NCI-H1930 (cell line): ENCODE data around the gene FUNDC1.
"Not testable (repeated sequence)": the region's sequence is repeated elsewhere in the genome, so short reads cannot be mapped to it uniquely, and the experiment has no call there.

Source experiments
- DNase-seq, 2 experiments: peaks; one replicate each; lab custom pipeline; 2025; lab: John Stamatoyannopoulos, UW

The FUNDC1 gene

GRCh38 chrX:44542567-44543325 lies at the start of gene FUNDC1:
Gene FUNDC1, minus strand, starts transcription at chrX:44542859. Its CDS starts 27 bp downstream, at chrX:44542832.
- peak; percentile 86 to 87 for DNase-seq

- DNase-seq = no peak
Measured at GRCh38 chrX:44585866-44586265, 43.2 kb upstream of the FUNDC1 start.

GRCh38 chrX:44580466-44580865 lies 37.8 kb upstream of the FUNDC1 start:
- DNase-seq = no peak

- no peak for DNase-seq
Measured at GRCh38 chrX:44572340-44572938, 29.8 kb upstream of the FUNDC1 start.

- no peak for DNase-seq
Measured at GRCh38 chrX:44570522-44570921, 27.9 kb upstream of the FUNDC1 start.

- no peak for DNase-seq
Measured at GRCh38 chrX:44569122-44569521, 26.5 kb upstream of the FUNDC1 start.

- no peak for DNase-seq
Measured at GRCh38 chrX:44568196-44568595, 25.5 kb upstream of the FUNDC1 start.

GRCh38 chrX:44561896-44562295 lies 19.2 kb upstream of the FUNDC1 start:
- not testable (repeated sequence) for DNase-seq

GRCh38 chrX:44550563-44550962 lies 7.9 kb upstream of the FUNDC1 start:
- DNase-seq = no peak

GRCh38 chrX:44545454-44545853 lies 2.8 kb upstream of the FUNDC1 start:
- not testable (repeated sequence) for DNase-seq

GRCh38 chrX:44544036-44544435 lies 1.4 kb upstream of the FUNDC1 start:
- DNase-seq = no peak

GRCh38 chrX:44536198-44536597 lies 6.5 kb downstream of the FUNDC1 start:
- DNase-seq = no peak

GRCh38 chrX:44529310-44529709 lies 13.3 kb downstream of the FUNDC1 start:
- DNase-seq = no peak

GRCh38 chrX:44514272-44514671 lies 28.4 kb downstream of the FUNDC1 start:
- DNase-seq = no peak

GRCh38 chrX:44507292-44507691 lies 35.4 kb downstream of the FUNDC1 start:
- no peak for DNase-seq

- DNase-seq = no peak
Measured at GRCh38 chrX:44506678-44507077, 36.0 kb downstream of the FUNDC1 start.

GRCh38 chrX:44503560-44503959 lies 39.1 kb downstream of the FUNDC1 start:
- no peak for DNase-seq

GRCh38 chrX:44495091-44495490 lies 47.6 kb downstream of the FUNDC1 start:
- no peak for DNase-seq

- no peak for DNase-seq
Measured at GRCh38 chrX:44494357-44494756, 48.3 kb downstream of the FUNDC1 start.

- no peak for DNase-seq
Measured at GRCh38 chrX:44489515-44489914, 53.1 kb downstream of the FUNDC1 start.

- DNase-seq = no peak
Measured at GRCh38 chrX:44484607-44485146, 58.0 kb downstream of the FUNDC1 start.

- DNase-seq = no peak
Measured at GRCh38 chrX:44483965-44484606, 58.6 kb downstream of the FUNDC1 start.

- DNase-seq = no peak
Measured at GRCh38 chrX:44482575-44482974, 60.1 kb downstream of the FUNDC1 start.
